GM12865 (cell line): ENCODE data around the gene RFT1.

Source experiments
- DNase-seq: peaks from one replicate; pipeline ENCODE4 v3.0.0; 2010; ENCODE audit warnings: low read depth
- H3K4me3 ChIP-seq: 2 replicates; pipeline ENCODE4 v1.5.1; 2011; ENCODE audit warnings: mild to moderate bottlenecking, low read depth, low read length, control low read depth
- CTCF ChIP-seq: IDR thresholded peaks from 2 replicates; pipeline ENCODE4 v1.5.1; 2011; ENCODE audit warnings: low read length, control low read depth, low read depth, inconsistent platforms; ENCODE audit not compliant: insufficient read depth; ENCODE audit errors: missing control alignments

Gene RFT1

DNA sequence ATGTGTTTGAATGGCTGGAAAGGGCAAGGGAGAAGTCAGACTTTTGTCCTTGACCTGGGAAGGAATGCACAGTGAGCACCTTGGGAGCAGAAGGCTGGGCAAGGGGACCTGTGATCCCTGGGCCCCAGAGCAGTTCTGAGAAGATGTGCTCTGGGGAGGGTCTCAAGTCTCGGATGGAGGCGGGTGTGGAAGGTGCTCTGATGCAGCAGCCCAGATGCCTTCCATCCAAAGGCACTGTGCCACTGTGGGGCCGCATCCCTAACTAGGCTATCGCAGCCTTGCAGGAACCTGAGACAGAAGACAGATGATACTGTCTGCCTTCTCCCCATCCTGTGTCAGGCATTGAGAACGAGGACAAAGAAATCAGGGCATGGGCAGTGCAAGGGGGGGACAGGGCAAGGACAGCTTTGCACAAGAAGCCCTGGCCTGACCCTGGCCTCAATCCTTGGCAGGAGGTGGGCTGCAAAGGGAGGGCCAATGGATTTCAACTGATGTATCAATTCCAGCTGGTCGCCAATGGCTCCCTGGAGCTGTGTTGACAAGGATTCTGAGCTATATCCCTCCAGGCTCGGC, 16.2 kb upstream of the RFT1 start:
- no peak for TF ChIP-seq CTCF
- no peak for DNase-seq
- no peak overlapping the region for H3K4me3 ChIP-seq

GRCh38 chr3:53145713-53146080, 15.5 kb upstream of the RFT1 start:
- no peak for DNase-seq
- TF ChIP-seq CTCF, result no peak
- no peak overlapping the region for H3K4me3 ChIP-seq

DNA sequence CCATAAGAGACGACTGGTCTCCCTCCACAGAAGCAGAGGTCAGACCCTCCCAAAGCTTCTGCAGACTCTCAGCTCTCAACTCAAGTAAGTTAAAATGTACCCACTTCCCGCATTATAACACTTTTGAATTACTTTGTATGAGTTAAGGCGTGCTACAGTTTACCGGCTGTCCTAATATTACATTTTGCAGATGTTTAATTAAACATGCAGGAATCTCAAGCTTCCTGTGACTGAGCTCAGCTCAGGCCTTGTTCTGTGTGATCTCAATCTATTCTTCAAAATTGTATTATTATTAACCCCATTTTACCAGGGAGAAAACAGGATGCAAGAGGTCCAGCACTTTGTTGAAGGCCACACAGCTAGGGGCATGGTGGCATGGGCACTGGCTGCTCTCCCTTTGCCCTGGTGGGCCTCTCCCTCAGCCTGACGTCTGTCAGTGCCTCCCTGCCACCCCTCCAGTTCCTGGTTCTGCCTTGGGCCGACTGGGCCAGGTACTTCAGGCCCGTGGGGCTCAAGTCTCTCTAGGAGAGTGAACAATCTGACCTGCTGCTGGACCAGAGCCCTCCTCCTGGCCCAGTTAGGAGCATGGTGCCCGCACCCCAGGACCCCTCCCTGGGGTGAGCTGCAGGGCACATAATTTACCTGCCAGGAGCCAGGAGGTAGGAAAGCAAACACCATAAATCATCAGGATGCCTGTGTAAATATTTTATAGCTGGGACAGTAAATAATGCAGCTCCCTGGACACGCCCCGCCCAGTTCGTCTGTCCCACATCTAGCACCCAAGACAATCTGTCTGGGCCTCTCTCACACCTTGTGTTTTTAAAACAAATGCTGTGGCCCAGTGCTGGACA, 14.9 kb upstream of the RFT1 start:
- no peak for DNase-seq
- no peak for TF ChIP-seq CTCF
- no peak overlapping the region for H3K4me3 ChIP-seq

DNA sequence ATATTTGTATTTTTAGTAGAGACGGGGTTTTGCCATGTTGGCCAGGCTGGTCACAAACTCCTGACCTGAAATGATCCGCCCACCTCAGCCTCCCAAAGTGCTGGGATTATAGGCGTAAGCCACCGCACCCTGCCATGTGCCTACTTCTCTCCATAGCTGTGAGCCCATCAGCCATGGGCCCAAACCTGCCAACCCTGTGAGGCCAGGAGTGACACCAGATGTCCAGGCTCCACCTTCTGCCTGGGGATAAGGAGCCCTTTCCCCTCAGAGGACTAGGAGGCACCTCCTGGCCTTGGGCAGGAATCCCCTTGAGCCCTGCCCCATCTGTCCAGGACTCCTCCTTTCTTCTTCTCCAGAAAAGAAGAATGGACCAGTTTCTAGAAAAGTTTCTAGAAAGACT, 14.2 kb upstream of the RFT1 start:
- DNase-seq, result no peak
- no peak for TF ChIP-seq CTCF
- no peak overlapping the region for H3K4me3 ChIP-seq

DNA sequence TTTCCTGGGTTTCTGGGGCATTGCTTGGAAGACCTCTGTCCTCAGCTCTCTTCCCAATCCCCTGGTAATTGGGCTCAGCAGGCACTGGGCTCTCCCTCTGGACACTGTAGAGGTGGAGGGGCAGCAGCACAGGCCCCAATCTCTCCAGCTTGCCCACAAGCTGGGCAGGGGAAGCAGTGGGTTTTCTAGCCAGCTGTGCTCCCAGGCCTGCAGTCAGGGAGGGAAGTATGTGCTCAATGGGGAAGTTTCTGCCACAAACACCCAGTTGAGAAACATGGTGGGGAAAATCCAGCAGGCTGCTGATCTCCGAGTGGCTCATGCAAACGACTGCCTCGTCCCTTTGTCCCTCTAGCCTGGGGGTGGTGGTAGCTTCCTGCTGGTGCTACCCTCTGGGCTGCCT, 12.8 kb upstream of the RFT1 start:
- no peak for TF ChIP-seq CTCF
- no peak overlapping the region for H3K4me3 ChIP-seq
- DNase-seq, result peak; percentile 58

DNA sequence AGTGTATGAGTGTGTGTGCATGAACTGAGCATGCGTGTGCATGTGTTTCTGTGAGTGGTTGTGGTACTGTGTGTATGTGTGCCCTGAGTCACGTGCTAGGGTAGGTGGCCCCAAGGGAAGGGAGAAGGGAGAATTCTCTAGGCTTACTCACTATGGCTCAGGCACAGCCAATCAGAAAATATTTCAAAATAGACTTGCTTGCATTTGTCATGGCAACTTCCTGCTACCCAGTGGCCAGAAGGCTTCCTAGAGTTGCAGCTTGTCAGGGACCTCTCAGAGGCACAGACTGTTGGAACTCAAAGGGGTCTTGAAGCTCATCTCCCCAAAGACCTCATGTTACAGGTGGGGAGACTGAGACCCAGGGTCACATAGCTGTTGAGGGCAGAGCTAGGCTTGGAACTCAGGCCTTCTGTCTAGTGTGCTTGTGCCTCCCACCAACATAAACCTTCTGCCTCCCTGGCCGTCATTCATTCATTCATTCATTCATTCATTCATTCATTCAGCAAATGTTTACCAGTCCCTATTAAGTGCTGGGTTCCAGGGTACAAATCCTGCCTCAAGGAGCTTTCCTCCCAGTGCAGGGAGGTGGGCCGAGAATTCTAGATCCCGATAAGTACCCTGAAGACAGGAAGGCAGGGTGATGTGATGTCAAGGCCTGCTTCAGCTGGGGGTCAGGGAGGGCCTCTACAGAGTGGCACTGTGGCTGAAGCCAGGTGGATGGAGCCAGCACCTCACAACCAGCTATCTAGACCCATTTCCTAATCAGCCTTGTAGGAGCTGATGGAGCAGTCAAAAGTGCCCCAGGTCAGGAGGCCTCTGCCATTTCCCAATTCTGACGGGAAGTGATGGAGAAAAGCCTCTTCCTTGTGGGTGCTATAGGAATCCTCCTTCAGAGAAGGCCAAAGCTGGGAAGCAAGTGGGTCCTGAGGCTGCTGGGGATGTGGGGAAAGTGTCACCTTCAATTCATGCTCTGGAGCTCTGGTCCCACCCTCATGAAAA, 10.9 kb upstream of the RFT1 start:
- DNase-seq, result peak; percentile 22
- no peak overlapping the region for H3K4me3 ChIP-seq
- no peak for TF ChIP-seq CTCF
